Measurements from ENCODE around the gene KPNB1.

Gene KPNB1

DNA sequence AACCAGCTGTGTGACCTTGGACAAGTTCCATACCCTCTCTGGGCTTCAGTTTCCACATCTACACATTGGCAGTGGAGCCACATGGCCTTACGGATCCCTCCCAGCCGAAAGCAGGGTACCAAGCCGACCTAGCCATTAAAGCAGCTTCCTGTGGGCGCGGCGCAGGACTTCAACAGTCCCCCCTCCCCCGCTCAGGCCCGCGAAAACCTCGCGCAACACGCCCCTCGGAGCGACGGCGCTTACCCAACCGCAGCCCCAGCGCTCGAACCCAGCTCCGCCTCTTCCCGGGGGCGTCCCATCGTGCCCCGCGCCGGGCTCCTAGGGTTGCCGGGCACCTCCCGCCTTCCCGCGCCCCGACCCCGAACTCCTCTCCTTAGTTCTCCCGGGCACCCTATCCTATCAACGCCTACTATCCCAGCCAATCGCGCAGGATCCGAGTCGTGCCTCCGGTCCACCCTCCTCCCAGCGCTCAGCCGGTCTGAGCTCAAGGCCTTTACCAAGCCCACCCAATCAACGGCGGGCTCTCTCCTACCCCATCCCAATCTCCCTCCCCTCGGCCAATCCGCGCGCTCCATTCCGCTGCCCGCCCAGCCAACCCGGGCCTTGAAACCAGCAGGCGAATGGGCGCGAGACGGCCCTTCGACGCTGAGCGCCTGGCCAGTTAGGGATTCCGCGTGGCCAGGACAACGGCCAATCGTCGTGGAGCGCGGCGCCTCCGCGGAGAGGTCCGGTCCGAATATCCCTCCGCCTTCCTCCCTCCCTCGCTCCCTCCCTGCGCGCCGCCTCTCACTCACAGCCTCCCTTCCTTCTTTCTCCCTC is at the start of gene KPNB1:
Gene KPNB1 (plus strand): TSS at position 767 of the 819 bp plus-strand sequence. CDS start 326 bp downstream, outside the sequence.
- ChIA-PET CTCF (interaction anchor here (0.6 to 2.7 kb wide), 7 partner anchors 8 to 155 kb away, joined by 3 to 8 read pairs (median 4); no protein-coding TSS in a partner anchor), POLR2A (interaction anchor here (0.6 to 3.6 kb wide), 38 partner anchors 9 to 1307 kb away, joined by 3 to 48 read pairs (median 6); partner anchors contain the start of genes CDC27, CDK5RAP3, EFCAB13 and LRRC46)
- Histone ChIP-seq H3K4me1 (ENCODE audit: control insufficient read depth, insufficient read depth, low read length) (peaks cover 12% of the 10 kb centered on the region), H3K9me3 (ENCODE audit: control insufficient read depth, insufficient read depth, low read depth, low read length) (no peaks in the 10 kb centered on the region), H3K4me3 (ENCODE audit: low read depth, low read length) (peak within 1 kb of the TSS; percentile 76), H3K36me3 (ENCODE audit: control insufficient read depth in 2 of 2, insufficient read depth in 1 of 2, low read length in 2 of 2) (peaks cover 34 to 37% of the 10 kb centered on the region in 2 experiments), H3K27ac (ENCODE audit: extremely low read depth, low read depth, low read length) (peak within 1 kb of the TSS; percentile 95)
- TF ChIP-seq ZNF10 (tag by site-specific recombination; IDR thresholded peaks at IDR 0.05) = peak; percentile 8; the same call in 1 of the 2 replicates
- peak; percentile 64 for TF ChIP-seq SCRT2 (tag by site-specific recombination; IDR thresholded peaks at IDR 0.05)
- TF ChIP-seq GFI1B (tag by site-specific recombination; IDR thresholded peaks at IDR 0.05) = 0 out of 2 replicates have a peak, but pooled peaks have one; percentile 24
- 0 out of 2 replicates have a peak, but pooled peaks have one; percentile 21 for TF ChIP-seq ZNF223 (tag by site-specific recombination; IDR thresholded peaks at IDR 0.05)
- no peak for TF ChIP-seq ZNF513 (tag by site-specific recombination; IDR thresholded peaks at IDR 0.05)
- no peak for TF ChIP-seq ZNF202 (tag by site-specific recombination; IDR thresholded peaks at IDR 0.05; ENCODE audit: borderline replicate concordance)
- TF ChIP-seq ZBTB20 (tag by site-specific recombination; IDR thresholded peaks at IDR 0.05) = peak; percentile 97
- peak; percentile 53 for TF ChIP-seq ZNF660 (tag by site-specific recombination; IDR thresholded peaks at IDR 0.05)
- peak; percentile 99 for TF ChIP-seq KLF16 (tag by site-specific recombination; IDR thresholded peaks at IDR 0.05)
- peak; percentile 32 for TF ChIP-seq ZNF600 (tag by site-specific recombination; IDR thresholded peaks at IDR 0.05)
- peak; percentile 96 for TF ChIP-seq INSM2 (tag by site-specific recombination; IDR thresholded peaks at IDR 0.05)
- no peak for TF ChIP-seq ZNF792 (tag by site-specific recombination; IDR thresholded peaks at IDR 0.05)
- TF ChIP-seq ZNF639 (tag by site-specific recombination; IDR thresholded peaks at IDR 0.05) = peak; percentile 98
- TF ChIP-seq ZNF391 (tag by site-specific recombination; IDR thresholded peaks at IDR 0.05; ENCODE audit: borderline replicate concordance, low read depth) = peak; percentile 96
- TF ChIP-seq ZNF335 (tag by site-specific recombination; conservative IDR thresholded peaks at IDR 0.05) = peak; percentile 53
- TF ChIP-seq ZSCAN5A (tag by site-specific recombination; IDR thresholded peaks at IDR 0.05) = peak; percentile 89; the same call in 1 of the 2 replicates
- no peak for TF ChIP-seq ZNF175 (tag by site-specific recombination; IDR thresholded peaks at IDR 0.05)
- TF ChIP-seq SP7 (tag by site-specific recombination; IDR thresholded peaks at IDR 0.05) = peak; percentile 94
- peak; percentile 80 for TF ChIP-seq ZNF2 (tag by site-specific recombination; IDR thresholded peaks at IDR 0.05)
- TF ChIP-seq ZNF560 (tag by site-specific recombination; IDR thresholded peaks at IDR 0.05; ENCODE audit: borderline replicate concordance) = no peak
- TF ChIP-seq, protein P1, sequence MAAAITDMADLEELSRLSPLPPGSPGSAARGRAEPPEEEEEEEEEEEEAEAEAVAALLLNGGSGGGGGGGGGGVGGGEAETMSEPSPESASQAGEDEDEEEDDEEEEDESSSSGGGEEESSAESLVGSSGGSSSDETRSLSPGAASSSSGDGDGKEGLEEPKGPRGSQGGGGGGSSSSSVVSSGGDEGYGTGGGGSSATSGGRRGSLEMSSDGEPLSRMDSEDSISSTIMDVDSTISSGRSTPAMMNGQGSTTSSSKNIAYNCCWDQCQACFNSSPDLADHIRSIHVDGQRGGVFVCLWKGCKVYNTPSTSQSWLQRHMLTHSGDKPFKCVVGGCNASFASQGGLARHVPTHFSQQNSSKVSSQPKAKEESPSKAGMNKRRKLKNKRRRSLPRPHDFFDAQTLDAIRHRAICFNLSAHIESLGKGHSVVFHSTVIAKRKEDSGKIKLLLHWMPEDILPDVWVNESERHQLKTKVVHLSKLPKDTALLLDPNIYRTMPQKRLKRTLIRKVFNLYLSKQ (tag by site-specific recombination; IDR thresholded peaks at IDR 0.05; ENCODE audit: borderline replicate concordance) = no peak
- peak; percentile 99 for TF ChIP-seq BCL11B (tag by site-specific recombination; IDR thresholded peaks at IDR 0.05; ENCODE audit: low read depth)
- TF ChIP-seq, protein P2, sequence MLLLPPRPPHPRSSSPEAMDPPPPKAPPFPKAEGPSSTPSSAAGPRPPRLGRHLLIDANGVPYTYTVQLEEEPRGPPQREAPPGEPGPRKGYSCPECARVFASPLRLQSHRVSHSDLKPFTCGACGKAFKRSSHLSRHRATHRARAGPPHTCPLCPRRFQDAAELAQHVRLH (tag by site-specific recombination; IDR thresholded peaks at IDR 0.05) = peak; percentile 95
- TF ChIP-seq ZNF292 (tag by site-specific recombination; IDR thresholded peaks at IDR 0.05; ENCODE audit: borderline replicate concordance, low read depth) = no peak
- TF ChIP-seq ZEB2 (tag by site-specific recombination; IDR thresholded peaks at IDR 0.05) = peak; percentile 92
- TF ChIP-seq ZNF211 (tag by site-specific recombination; IDR thresholded peaks at IDR 0.05; ENCODE audit: low read depth) = no peak
